AG10803 (cell line): ENCODE data around the gene SLC16A13.
"Not testable (repeated sequence)": the region's sequence is repeated elsewhere in the genome, so short reads cannot be mapped to it uniquely, and the experiment has no call there.

ENCODE experiments used
- DNase-seq: peaks from one replicate; pipeline ENCODE4 v3.0.0; 2010; ENCODE audit warnings: low read depth
- H3K4me3 ChIP-seq: 2 replicates; pipeline ENCODE4 v1.5.1; 2011; ENCODE audit warnings: mild to moderate bottlenecking, low read length, control low read depth
- CTCF ChIP-seq: conservative IDR thresholded peaks from 2 replicates; pipeline ENCODE4 v1.5.1; 2011; ENCODE audit warnings: mild to moderate bottlenecking, low read length, control low read depth, inconsistent platforms

The SLC16A13 gene

GRCh38 chr17:7083592-7083991 lies 47.8 kb downstream of the SLC16A13 start:
- H3K4me3 ChIP-seq = no peak overlapping the region
- no peak for DNase-seq
- no peak for TF ChIP-seq CTCF

- no peak for DNase-seq
- TF ChIP-seq CTCF = no peak
- no peak overlapping the region for H3K4me3 ChIP-seq
These were observed 48.3 kb downstream of the SLC16A13 start for GRCh38 chr17:7084088-7084487.

- H3K4me3 ChIP-seq, DNase-seq: not testable (repeated sequence)
These were observed 52.6 kb downstream of the SLC16A13 start for GRCh38 chr17:7088442-7088841.

- not testable (repeated sequence) for H3K4me3 ChIP-seq
These were observed 53.8 kb downstream of the SLC16A13 start for GRCh38 chr17:7089570-7089969.

More at GRCh38 chr17:7089570-7089969, 53.8 kb downstream of the SLC16A13 start:
- not testable (repeated sequence) for DNase-seq
